ENCODE measurements around the gene PCDHGC3. TPM values are rescaled to one million over a fixed set of nuclear protein-coding genes. Genes with fewer than 3 reads are reported as not detected.
A peak's percentile ranks its signal among the peaks of the same experiment; 100 is the strongest.

The PCDHGC3 gene
- total RNA-seq, 1 experiment from 2014 or later: 29.1 TPM

GRCh38 chr5:141514330-141515133 lies 38.8 kb downstream of the PCDHGC3 start:
- peak overlapping the region; percentile 87 for H3K4me3 Mint-ChIP-seq
- ChIA-PET POLR2A (interaction anchor here (0.6 to 2.5 kb wide), 12 partner anchors 10 to 195 kb away, joined by 3 to 10 read pairs (median 4); partner anchors contain the start of genes PCDHGA10, PCDHGA11, PCDHGA12 and PCDHGB7), CTCF (interaction anchor here (0.5 to 10.5 kb wide), 46 partner anchors 10 to 446 kb away, joined by 3 to 131 read pairs (median 6); partner anchors contain the start of genes DIAPH1, PCDHB10, PCDHB14 and PCDHB15)
- H3K4me1 Mint-ChIP-seq: peaks cover 43% of the 10 kb centered on the region
- peak overlapping the region; percentile 94 for H3K27ac Mint-ChIP-seq
- ATAC-seq (peak; percentile 64), DNase-seq (ENCODE audit: low spot score) (peak; percentile 70)
- no peaks in the 10 kb centered on the region for H3K27me3 Mint-ChIP-seq (ENCODE audit: low read depth)
- H3K9me3 Mint-ChIP-seq: no peaks in the 10 kb centered on the region
- peaks cover 31% of the 10 kb centered on the region for H3K36me3 Mint-ChIP-seq
- TF ChIP-seq GABPB1 (CRISPR knock-in tag; IDR thresholded peaks at IDR 0.05) (no peak), ZNF532 (CRISPR knock-in tag; IDR thresholded peaks at IDR 0.05; ENCODE audit: borderline replicate concordance) (no peak), SP1 (CRISPR knock-in tag; conservative IDR thresholded peaks at IDR 0.05) (0 out of 2 replicates have a peak, but pooled peaks have one; percentile 8), FOXJ3 (CRISPR knock-in tag; IDR thresholded peaks at IDR 0.05; ENCODE audit: borderline replicate concordance) (no peak), SMAD3 (CRISPR knock-in tag; IDR thresholded peaks at IDR 0.05; ENCODE audit: borderline replicate concordance) (no peak), KAT7 (CRISPR knock-in tag; IDR thresholded peaks at IDR 0.05; ENCODE audit: borderline replicate concordance) (no peak), TP53 (CRISPR knock-in tag; IDR thresholded peaks at IDR 0.05) (no peak), ATF6 (CRISPR knock-in tag; IDR thresholded peaks at IDR 0.05) (no peak)

- CTCF ChIA-PET: interaction anchor here (0.5 to 10.5 kb wide), 24 partner anchors 10 to 338 kb away, joined by 3 to 131 read pairs (median 22); partner anchors contain the start of genes PCDHB14, PCDHB15, PCDHB8 and PCDHB9
- ATAC-seq (no peak), DNase-seq (ENCODE audit: low spot score) (no peak)
- POLR2A ChIA-PET: interaction anchor here (0.9 to 2.5 kb wide), 3 partner anchors 19 to 43 kb away, joined by 4 to 7 read pairs (median 4); no protein-coding TSS in a partner anchor
- H3K4me3 Mint-ChIP-seq: no peak overlapping the region
- H3K27me3 Mint-ChIP-seq (ENCODE audit: low read depth): no peaks in the 10 kb centered on the region
- H3K4me1 Mint-ChIP-seq: peaks cover 38% of the 10 kb centered on the region
- peaks cover 37% of the 10 kb centered on the region for H3K36me3 Mint-ChIP-seq
- 0 out of 2 replicates have a peak overlapping the region, but pooled peaks have one; percentile 69 for H3K27ac Mint-ChIP-seq
- H3K9me3 Mint-ChIP-seq: no peaks in the 10 kb centered on the region
- TF ChIP-seq ZNF232 (CRISPR knock-in tag; IDR thresholded peaks at IDR 0.05) (no peak), ATF1 (CRISPR knock-in tag; IDR thresholded peaks at IDR 0.05) (no peak), PRRX2 (CRISPR knock-in tag; IDR thresholded peaks at IDR 0.05) (no peak), E2F5 (CRISPR knock-in tag; IDR thresholded peaks at IDR 0.05) (no peak), ZNF425 (CRISPR knock-in tag; conservative IDR thresholded peaks at IDR 0.05) (no peak), ELF4 (CRISPR knock-in tag; IDR thresholded peaks at IDR 0.05; ENCODE audit: low read depth) (no peak), ATF2 (CRISPR knock-in tag; IDR thresholded peaks at IDR 0.05; ENCODE audit: borderline replicate concordance, low read depth) (no peak), ZNF138 (CRISPR knock-in tag; conservative IDR thresholded peaks at IDR 0.05) (no peak), NR2C2 (CRISPR knock-in tag; IDR thresholded peaks at IDR 0.05) (no peak), CREM (CRISPR knock-in tag; IDR thresholded peaks at IDR 0.05) (no peak), FOXP4 (CRISPR knock-in tag; IDR thresholded peaks at IDR 0.05) (no peak), NFYB (CRISPR knock-in tag; conservative IDR thresholded peaks at IDR 0.05; ENCODE audit: low read depth) (no peak)
Measured at GRCh38 chr5:141515141-141515540, 39.4 kb downstream of the PCDHGC3 start.

All from WTC11 (cell line).